Measurements from ENCODE around the gene CTXND1.

Gene CTXND1

DNA sequence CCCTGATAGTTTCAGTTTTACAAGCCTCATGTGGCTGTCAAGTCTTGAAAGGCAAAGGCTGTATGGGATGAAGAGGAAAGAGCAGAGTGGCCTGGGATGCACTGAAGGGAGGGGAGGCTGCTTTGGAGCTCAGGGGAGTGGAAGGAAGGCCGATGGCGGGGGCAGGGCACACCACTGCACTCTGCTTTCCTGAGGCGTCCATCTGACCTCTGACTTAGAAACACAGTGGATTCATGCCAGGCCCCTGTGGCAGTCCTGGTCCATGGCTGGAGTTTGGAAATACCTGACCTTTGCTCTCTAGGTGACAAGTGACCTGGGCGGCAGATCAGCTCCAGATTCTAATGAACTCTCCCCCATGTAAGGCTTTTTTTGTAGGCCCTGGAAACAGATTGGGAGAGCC lies 80.2 kb downstream of the CTXND1 start:
- no peak for DNase-seq (ENCODE audit: low read depth)
- in situ Hi-C loops (cut with HindIII; ENCODE audit: low sequenced_read_pairs), result no loop called here

GRCh38 chr15:80170596-80170995 lies 81.4 kb downstream of the CTXND1 start:
- no peak overlapping the region for H3K4me3 ChIP-seq (ENCODE audit: low read depth, low read length)
- no peak for DNase-seq (ENCODE audit: low read depth)
- in situ Hi-C loops (cut with HindIII; ENCODE audit: low sequenced_read_pairs), result no loop called here
- TF ChIP-seq, protein P1, sequence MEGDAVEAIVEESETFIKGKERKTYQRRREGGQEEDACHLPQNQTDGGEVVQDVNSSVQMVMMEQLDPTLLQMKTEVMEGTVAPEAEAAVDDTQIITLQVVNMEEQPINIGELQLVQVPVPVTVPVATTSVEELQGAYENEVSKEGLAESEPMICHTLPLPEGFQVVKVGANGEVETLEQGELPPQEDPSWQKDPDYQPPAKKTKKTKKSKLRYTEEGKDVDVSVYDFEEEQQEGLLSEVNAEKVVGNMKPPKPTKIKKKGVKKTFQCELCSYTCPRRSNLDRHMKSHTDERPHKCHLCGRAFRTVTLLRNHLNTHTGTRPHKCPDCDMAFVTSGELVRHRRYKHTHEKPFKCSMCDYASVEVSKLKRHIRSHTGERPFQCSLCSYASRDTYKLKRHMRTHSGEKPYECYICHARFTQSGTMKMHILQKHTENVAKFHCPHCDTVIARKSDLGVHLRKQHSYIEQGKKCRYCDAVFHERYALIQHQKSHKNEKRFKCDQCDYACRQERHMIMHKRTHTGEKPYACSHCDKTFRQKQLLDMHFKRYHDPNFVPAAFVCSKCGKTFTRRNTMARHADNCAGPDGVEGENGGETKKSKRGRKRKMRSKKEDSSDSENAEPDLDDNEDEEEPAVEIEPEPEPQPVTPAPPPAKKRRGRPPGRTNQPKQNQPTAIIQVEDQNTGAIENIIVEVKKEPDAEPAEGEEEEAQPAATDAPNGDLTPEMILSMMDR (IDR thresholded peaks at IDR 0.05; ENCODE audit: low read depth, low read length, missing control alignments), result no peak

More for the DNA sequence above, 80.2 kb downstream of the CTXND1 start:
- no peak overlapping the region for H3K4me3 ChIP-seq (ENCODE audit: low read depth, low read length)
- TF ChIP-seq, protein P1 (IDR thresholded peaks at IDR 0.05; ENCODE audit: low read depth, low read length, missing control alignments), result no peak

GRCh38 chr15:80169768-80170357 lies 82.2 kb downstream of the CTXND1 start:
- in situ Hi-C loops (cut with HindIII; ENCODE audit: low sequenced_read_pairs), result no loop called here
- H3K4me3 ChIP-seq (ENCODE audit: low read depth, low read length), result no peak overlapping the region
- DNase-seq (ENCODE audit: low read depth), result no peak
- TF ChIP-seq, protein P1 (IDR thresholded peaks at IDR 0.05; ENCODE audit: low read depth, low read length, missing control alignments), result no peak

DNA sequence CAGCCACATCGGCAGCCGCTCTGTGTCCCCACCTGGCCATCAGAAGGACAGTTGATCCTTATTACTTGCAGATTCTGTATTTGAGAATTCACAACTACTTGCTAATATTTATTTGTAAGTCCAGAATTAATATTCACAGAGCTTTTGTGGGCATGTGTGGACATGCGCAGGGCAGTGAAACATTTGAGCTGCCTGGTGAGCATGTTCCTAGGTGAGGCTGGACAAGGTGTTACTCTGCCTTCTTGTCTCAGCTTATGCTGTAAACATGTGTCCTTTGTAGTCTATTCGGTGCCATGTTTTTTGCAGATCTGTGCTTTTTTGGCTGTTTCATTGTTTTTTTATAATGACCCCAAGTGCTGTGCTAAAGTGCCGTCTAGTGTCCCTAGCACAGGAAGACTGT lies 83.6 kb downstream of the CTXND1 start:
- no peak overlapping the region for H3K4me3 ChIP-seq (ENCODE audit: low read depth, low read length)
- TF ChIP-seq, protein P1 (IDR thresholded peaks at IDR 0.05; ENCODE audit: low read depth, low read length, missing control alignments), result no peak
- in situ Hi-C loops (cut with HindIII; ENCODE audit: low sequenced_read_pairs), result no loop called here
- no peak for DNase-seq (ENCODE audit: low read depth)

GRCh38 chr15:80167936-80168335 lies 84.1 kb downstream of the CTXND1 start:
- TF ChIP-seq, protein P1 (IDR thresholded peaks at IDR 0.05; ENCODE audit: low read depth, low read length, missing control alignments), result no peak
- no peak for DNase-seq (ENCODE audit: low read depth)
- H3K4me3 ChIP-seq (ENCODE audit: low read depth, low read length), result no peak overlapping the region
- in situ Hi-C loops (cut with HindIII; ENCODE audit: low sequenced_read_pairs), result no loop called here

- DNase-seq (ENCODE audit: low read depth), result no peak
- H3K4me3 ChIP-seq (ENCODE audit: low read depth, low read length), result no peak overlapping the region
- TF ChIP-seq, protein P1 (IDR thresholded peaks at IDR 0.05; ENCODE audit: low read depth, low read length, missing control alignments), result no peak
- in situ Hi-C loops (cut with HindIII; ENCODE audit: low sequenced_read_pairs), result no loop called here
These were observed 88.1 kb downstream of the CTXND1 start for GRCh38 chr15:80163897-80164296.
